Activated CD4-positive, alpha-beta T cell treated with anti-CD3 and anti-CD28 coated beads, Interleukin-2, Interleukin-4, amounts not matched to agents 100 ng/mL and 50 ng/mL, durations not matched to agents 16 hours and 8 hours (primary cell): ENCODE results near the gene CAPZA3.
"Not testable (repeated sequence)": the region's sequence is repeated elsewhere in the genome, so short reads cannot be mapped to it uniquely, and the experiment has no call there.

ENCODE experiments used
- DNase-seq: peaks from one replicate; pipeline ENCODE4 v3.0.0-alpha.2; 2020; ENCODE audit warnings: low spot score

Gene CAPZA3, protein sequence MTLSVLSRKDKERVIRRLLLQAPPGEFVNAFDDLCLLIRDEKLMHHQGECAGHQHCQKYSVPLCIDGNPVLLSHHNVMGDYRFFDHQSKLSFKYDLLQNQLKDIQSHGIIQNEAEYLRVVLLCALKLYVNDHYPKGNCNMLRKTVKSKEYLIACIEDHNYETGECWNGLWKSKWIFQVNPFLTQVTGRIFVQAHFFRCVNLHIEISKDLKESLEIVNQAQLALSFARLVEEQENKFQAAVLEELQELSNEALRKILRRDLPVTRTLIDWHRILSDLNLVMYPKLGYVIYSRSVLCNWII

DNA sequence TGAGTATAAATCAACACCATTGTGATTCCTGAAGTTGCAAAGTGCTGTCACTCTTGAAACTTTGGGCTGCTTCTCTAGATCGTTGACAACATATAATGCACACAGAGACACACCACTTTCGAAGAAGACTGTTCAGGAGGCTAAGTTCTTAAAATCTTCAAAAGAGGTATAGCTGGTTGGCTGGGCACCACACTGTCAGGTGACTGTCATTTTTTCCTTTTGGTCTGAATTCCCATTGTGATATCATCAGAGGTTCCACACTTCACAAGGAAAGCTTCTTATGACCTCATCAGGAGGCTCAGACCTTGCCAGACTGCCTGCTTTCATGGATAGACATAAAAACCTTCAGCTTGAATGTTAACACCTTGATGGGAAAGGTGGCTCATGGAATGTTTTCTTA lies at the start of gene CAPZA3, which contains the start of gene PLCZ1:
CAPZA3 (plus strand) TSS at position 301 of the 400 bp plus-strand sequence. CDS start 150 bp downstream, outside the sequence.
PLCZ1 (minus strand) TSS at position 194 of the 400 bp plus-strand sequence. CDS start 641 bp downstream, outside the sequence.
- no peak for DNase-seq

DNA sequence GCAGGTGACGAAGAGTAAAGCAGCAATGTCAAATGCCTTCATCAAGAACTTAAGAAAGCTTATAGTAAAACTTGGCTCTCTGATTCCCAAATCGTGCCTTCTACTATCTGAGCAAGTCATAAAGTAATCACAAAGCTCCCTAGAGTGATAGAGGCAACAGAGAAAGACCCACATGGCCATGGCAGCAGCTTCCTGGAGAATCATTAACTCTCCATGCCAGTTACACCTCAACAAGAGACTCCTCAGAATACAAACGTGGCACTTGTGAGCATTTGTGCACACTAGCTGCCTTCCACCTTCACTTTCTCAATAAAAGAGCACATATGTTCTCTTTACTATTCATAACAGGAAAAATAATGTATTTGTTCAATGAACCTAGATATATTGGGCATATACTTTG lies 48.1 kb upstream of the CAPZA3 start:
- no peak for DNase-seq

DNA sequence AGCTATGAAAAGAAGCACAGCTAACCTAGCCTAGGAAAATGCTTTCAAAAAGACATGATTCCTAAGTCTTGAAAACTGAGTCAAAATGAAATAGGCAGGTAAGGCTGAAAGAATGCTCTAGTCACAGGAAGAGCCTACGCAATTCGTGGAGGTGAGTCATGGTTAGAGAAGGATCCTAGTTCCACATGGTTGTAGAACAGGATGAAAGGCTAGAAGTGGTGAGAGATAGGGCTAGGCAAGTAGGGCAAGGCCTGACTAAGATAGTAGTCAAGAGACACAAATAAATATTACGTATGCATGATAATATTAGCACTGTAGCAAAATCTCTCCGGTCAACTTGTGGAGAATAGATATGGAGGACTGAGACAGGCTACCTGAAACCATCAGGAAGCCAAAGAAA lies 47.3 kb upstream of the CAPZA3 start:
- DNase-seq: no peak

DNA sequence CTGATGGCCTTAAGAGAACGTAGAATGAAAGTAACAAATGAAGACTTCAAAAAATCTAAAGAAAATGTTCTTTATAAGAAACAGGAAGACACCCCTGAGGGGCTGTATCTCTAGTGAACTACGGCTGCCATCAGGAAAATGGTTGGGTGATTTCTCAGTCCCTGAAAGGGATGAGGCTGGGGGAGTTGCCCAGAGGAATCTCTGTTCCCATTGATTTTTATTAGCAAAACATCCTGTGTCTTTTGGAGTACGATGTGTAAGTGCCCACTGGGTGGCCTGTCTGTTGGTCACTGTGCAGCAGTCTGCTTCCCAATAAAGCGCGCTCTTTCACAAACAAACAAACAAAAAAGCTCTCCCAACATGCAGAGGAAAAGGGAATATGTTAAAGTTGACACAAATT lies 43.9 kb upstream of the CAPZA3 start:
- not testable (repeated sequence) for DNase-seq

DNA sequence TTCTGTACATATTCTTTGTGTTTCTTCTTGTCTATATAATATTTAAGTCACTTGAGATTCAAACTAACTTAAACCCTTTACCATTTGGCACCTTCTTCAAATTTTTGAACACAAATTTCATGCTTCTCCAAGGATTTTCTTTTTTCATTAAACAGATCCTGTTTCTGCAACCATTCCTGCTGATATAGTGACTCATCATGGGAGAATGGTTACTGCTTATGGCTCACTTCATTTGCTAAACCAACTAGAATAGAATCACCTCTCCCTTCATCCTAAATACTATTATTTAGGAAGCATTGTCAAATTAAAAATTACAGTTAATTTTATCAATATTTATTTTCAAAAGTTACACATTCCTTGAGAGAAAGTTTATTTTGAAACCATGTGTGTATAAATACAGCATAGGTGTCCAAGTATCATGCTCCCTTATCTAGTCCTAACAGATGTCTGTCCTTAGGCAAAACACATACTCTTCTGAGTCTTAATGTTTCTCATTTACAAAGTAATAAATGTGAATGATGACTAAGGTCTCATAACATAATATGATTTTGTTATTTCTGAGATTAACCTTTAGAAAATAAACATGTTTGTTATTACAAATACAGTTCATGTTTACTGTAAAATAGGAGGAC lies 40.8 kb upstream of the CAPZA3 start:
- no peak for DNase-seq

DNA sequence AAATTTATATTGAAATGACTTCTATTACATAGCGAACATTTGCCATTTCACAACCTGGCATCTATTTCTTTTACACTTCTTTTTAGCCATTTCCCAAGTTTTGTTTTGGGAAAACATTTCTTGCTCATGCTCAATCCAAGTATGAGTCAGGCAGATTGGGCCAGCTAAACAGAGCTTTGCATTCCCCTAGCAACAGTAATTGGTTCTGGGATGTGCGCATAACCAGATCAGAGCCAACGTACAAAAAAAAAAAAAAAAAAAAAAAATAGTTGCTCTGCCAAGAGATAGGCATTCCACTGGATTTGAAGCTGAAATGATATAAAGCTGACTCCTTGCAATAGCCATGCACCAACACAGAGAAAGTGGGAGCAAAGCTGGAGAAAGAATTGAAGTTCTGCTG lies 37.6 kb upstream of the CAPZA3 start:
- DNase-seq: no peak

DNA sequence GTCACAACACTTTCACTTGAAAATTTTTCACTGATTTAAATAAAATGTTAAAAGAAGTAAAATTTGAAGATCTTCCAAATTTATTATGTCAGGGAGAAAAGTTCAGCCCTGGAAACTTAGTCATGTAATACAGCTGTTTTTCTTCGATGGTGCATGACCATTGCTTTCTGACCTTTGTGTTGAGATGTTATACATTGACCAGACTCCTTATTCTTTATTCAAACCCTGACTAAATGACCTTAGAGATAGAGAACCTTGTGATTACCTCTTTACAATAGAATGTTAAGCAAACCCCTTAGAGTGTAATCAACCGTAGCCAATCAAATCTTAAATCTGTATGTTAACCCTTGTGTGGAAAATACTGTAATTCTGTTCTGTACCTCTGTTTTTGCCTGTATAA lies 34.6 kb upstream of the CAPZA3 start:
- no peak for DNase-seq

DNA sequence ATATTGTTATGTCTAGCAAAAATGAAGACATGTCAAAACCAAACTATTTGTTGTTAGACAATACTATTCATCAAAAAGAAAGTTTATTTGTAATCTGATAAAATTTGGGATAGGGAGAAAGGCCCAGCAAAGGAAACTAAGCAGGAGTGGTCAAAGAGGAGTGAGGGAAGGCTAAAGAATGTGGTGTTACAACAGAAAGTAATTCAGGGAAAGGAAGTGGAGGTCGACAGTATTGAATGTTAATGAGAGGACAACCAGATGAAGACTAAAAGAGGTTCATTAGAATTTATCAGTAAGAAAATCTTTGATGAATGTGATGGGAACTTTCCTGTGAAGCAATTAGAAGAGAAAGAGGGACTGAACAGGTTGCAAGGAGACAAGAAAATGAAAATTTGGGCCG lies 34.0 kb upstream of the CAPZA3 start:
- no peak for DNase-seq

DNA sequence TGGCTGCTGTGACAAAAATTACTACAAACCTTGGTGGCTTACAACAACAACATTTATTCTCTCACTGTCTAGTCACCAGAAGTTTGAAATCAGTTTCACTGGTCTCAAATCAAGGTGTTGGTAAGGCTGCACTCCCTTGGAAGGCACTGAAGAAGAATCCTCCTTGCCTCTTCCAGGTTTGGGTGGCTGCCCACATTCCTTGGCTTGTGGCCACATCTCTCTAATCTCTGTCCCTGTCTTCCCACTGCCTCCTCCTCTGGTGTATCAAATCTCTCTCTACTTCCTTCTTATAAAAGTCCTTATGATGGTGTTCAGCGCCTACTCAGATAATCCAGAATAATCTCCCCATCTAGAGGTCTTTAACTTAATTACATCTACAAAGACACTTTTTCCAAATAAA lies 31.1 kb upstream of the CAPZA3 start:
- DNase-seq: no peak

DNA sequence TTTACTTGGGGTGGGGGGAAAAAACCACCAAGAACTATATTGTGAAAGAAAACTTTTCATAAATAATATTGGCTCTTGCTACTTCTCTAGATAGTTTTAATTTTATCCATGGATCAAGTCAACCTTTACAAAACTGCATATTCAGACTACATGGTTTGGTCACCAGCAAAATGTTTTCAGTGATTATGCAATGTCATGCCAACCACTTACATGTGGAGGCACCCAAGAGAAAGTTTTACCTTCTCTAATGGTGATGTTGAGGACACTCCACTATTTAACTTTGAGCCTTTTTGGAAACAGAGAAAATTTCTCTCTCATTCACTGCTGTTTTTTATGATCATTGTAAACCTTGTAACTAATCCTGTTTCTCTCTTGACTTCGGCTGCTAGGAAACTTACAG lies 21.7 kb upstream of the CAPZA3 start:
- no peak for DNase-seq

DNA sequence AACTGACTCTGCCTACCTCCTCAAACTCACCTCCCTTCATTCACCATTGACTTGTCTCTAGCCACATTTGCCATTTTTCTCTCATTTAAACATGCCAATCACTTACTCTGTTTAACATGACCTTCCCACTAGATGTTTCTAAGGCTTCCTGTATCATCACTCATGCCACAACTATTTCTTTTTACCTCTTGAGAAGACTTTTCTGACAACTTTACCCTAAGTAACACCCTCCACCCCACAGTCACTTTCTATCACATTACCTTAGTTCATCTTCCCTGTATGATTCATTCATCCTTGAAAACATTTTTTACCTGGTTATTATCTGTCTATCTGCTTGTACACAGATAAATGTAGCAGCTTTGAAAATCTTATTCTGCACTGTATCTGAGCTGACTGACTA lies 19.5 kb upstream of the CAPZA3 start:
- DNase-seq: no peak

DNA sequence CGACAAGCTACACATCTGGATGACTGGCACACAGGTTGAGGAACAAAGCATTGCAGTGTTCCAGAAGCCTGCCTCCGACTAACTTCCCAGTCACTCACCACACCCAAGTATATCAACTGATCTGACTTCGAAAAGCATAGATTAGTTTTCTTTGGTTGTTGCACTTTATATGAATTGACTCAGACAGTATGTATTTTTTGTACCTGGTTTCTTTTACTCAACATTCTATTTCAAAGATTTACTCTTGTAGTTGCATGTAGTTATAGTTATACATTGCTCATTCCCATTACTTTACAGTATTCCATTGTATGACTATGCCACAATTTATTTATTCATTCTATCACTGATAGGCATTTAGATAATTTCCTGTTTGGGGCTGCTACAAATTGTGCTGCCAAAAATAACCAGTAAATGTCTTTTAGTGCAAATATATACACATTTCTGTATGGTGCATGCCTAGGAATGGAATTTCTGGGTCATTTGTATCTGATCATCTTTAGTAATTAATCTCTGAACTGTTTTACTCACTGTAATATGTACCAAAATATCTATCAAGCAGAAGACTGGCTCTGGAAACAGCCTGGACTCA lies 17.9 kb upstream of the CAPZA3 start:
- DNase-seq: no peak

DNA sequence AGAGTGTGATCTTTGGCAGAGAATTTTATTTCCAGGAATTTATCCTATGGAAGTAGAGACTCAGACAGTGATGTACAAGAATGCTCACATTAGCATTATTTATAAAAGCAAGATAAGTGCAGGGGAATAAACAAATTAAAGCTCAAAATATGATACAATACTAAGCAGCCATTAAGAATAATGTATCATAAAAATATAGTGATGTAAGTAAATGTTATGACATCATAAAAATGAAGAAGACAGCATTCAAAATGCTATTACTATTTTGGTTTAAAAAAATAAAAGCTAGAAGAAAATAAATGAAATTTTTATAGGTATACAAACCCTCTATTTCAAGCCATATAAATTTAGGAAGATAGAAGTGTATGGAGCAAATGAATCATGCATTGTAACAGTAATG lies 17.2 kb upstream of the CAPZA3 start:
- DNase-seq: no peak

DNA sequence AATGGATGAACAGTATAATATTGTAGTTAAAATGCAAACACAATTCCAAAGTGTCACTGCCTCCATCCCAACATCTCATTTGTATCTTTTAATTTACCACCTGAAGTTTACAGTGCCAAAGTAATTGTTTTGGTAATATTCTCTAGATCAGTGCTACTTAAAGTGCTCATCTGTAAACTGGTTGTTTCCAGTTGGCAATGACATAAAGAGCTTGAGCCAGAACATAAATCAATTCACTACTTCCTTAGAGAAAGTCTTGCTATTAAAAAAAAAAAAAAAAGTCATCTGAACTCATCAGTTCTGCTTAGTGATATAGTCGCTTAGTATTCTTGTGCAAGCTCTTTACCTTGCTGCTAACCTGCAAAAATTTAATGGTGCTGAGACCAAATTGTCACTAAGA lies 16.5 kb upstream of the CAPZA3 start:
- no peak for DNase-seq

DNA sequence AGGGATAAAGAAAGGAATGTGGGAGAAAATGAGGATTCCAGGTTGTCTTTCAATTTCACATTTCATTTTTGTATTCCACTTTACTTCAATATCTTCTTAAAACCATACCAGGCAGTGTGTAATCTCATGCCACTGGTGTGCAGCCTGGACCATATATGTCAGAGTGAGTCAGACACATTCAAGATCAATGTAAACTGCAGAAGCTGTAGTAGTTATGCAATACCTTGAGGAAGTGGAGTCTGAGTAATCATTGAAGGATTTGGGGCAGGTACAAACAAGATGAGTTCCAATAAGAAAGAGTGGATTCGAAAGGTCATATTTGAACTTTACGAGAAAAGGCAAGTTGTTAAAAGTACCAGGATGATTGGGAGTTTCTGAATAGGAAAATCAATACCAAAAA lies 14.2 kb upstream of the CAPZA3 start:
- no peak for DNase-seq

DNA sequence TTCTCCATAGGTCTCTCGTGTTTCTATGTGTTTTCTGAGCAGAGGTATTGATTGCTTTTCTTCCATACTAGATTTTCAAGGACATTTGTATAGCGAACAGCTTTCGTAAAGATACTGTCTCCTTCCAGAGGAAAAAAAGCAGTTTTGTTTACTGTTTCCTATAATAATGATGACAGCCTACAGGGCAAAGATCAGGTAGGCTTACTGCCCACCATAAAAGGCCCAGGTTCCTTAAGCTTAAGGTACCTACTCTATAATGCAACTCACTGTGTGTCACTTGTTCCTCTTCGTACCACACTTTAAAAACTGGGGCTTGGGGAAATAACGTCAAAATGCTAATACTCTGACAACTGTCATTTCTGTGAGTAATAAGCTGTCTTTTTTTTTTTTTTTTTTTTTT lies 6.8 kb upstream of the CAPZA3 start:
- no peak for DNase-seq

DNA sequence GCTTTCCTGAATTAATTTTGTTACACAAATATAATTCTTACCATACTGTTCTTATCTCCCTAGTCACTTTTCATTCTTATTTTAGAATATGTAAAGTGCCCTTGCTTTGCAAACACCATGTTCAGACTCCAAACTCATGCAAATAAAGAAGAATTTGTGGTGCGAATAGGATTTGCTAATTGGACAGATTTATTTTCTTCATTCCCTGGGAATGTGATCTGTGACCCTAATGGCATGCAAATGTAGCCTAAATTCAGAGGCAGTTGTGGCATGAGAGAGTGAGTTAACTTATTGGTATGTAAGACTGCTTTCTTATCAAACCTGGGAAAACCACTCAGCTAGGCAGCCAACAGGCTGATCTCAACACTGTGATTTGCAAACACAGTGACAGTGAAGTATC lies 10.0 kb downstream of the CAPZA3 start:
- no peak for DNase-seq

DNA sequence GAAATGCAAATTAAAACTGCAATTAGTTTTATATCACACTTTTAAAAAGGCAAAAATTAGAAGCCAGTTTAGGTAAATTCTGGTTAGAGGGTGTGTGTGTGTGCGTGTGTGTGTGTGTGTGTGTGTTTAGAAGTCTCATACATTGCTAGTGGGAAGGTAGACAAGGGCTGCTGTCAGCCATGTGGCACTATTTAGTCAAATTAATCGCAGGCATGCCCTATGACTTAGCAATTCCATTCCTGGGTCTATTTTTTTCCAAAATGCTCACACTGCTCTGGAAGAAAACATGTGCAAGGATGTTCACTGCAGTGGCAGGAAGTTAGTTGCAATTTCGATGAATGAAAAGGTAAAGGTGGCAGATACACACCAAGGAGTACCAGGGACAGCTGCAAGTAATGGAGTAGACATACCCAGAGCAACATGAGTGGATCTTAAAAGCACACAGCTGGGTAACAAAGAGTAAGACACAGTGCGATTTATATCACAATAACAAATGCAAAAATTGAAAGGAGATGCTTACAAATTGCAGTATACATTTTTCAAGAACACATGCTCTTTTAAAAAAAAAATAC lies 11.6 kb downstream of the CAPZA3 start:
- DNase-seq: no peak

DNA sequence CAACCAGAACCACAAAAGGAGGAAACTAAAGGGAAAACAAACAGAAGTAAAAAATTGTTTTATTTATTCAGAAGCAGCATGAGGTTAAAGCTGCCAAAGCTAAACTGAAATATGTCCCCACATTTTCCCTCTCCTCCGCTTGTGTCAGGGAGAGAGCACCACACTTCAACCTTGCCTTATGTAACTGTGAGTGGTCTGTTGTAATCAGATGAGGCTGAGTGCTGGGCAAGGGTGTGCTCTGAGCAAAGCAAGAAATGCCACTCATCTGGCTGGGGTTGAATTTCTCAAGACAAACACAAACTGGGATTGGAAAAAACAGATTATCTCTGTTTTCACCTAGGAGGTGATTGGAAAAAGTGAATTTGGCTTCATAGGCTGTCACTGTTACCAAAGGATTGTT lies 12.2 kb downstream of the CAPZA3 start:
- DNase-seq: no peak

DNA sequence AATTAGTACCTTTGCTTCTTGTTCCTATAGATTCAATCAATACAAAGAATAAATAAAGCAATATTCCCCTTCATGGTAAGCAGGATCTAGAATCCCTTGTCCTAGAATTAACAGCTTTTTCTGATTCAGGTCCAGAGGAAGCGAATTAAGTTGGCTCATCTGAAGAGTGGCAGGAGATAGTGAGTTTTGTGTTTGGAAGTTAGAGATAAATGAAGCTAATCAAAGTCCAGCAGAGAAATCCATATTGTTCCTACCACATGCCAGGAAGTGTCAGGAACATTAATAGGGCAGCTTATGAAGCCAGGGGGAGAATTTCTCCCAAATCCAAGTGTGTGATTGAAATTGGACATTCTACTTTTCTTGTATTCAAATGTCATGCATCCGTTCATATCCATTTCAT lies 13.9 kb downstream of the CAPZA3 start:
- DNase-seq: no peak

DNA sequence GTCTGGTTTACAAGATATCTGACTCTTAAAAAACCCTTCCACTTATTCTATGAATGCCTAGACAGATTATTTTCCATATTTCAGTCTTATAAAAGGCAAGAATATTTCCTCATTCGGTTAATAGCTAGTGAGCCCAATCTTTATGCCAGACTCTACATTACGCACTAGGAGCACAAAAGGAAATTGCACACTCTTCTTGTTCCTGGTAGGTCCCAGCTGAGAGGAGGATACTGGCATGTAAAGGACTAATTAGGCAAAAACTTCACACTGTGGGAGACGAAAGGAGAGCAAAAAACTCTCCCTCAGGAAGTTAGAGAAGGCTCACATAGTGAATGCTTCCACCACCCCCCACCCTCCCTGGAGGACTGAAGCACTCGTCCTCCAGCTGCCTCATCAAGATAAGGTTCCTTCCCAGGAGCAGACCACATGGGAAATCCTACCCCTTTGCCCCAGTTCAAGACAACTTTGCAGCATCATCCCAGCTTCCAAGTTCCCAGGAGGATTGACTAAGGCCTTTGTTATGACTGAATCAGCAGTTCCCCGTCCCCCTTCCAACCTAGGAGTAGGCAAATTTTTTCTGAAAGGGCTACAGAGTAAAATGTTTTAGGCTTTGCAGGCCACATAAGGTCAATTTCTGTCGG lies 14.5 kb downstream of the CAPZA3 start:
- DNase-seq: no peak

DNA sequence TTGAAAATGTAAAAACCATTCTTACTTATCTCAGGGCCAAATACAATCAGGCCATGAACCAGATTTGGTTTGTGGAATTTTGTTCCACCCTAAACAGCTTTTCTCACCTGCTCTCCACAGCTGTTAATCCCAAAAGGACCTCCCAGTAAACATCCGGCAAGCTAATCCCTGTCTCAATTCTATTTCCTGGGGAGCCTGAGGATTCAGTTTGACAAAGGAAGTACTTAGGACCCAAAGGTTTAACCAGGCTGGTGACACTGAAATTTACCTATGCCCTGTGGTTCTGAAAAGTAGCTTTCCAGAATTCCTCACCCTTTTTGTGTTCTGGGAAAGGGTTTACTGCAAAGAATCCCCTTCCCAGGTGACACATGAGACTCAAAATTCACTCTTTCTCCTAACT lies 15.0 kb downstream of the CAPZA3 start:
- DNase-seq: no peak
